T-helper 2 cell treated with Interferon-gamma antibody and Interleukin-4, amounts not matched to agents 100 ng/mL and 5 ng/mL, for 36 hours (primary cell): ENCODE measurements around the gene HOXA3. TPM values are rescaled to one million over a fixed set of nuclear protein-coding genes. Genes with fewer than 3 reads are reported as not detected.

Experiments used
- intact Hi-C: fragments of 100-400 bp; cut with micrococcal nuclease; formaldehyde crosslinking; loops from one replicate; pipeline ENCODE4 v1.15.1; 2023
- total RNA-seq: library from RNA; stranded (reverse); gene quantifications from 2 replicates; pipeline ENCODE4 v1.2.3, GENCODE V29; 2022

Gene HOXA3
- total RNA-seq, 1 donor from 2014 or later = not detected

DNA sequence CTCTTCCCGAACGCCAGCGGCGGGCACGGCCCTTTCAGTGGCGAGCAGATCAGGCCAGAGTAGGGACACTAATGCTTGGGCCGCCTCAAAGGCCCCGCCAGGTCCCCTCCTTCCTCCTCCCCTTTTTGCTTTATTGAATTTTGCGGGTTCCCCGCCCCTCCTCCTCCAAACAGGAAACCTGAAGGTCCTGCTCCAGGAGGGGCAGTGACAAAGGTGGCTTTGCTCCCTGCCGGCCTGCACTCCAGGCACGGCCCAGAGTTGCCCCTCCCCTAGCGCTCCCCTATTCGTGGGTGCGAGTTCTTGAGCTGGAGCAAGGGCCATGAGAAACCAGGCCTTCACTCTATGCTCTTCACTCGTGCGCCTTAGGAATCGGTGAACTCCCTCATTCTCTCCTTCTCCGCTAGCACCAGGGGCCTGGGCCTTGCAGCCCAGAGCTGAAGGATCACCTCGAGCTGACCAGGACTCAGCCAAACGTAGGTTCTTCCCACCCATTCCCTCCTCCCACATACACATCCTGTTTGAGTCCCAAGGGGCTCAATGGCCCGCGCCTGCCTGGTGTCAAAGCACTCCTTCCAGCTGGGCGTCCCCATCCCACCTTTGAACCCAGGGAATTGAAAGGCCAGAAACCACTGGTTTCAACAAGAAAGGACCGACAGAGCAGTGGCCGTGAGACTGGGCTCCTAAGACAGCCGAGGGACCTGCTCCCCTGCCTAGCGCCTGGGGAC lies 4.2 kb downstream of the HOXA3 start:
- intact Hi-C loops = no loop called here

GRCh38 chr7:27147199-27148030 lies 5.0 kb downstream of the HOXA3 start, which contains the start of gene HOXA6:
HOXA6 (minus strand) TSS chr7:27147774; CDS start chr7:27147749, 25 bp downstream.
- intact Hi-C loops = no loop called here

DNA sequence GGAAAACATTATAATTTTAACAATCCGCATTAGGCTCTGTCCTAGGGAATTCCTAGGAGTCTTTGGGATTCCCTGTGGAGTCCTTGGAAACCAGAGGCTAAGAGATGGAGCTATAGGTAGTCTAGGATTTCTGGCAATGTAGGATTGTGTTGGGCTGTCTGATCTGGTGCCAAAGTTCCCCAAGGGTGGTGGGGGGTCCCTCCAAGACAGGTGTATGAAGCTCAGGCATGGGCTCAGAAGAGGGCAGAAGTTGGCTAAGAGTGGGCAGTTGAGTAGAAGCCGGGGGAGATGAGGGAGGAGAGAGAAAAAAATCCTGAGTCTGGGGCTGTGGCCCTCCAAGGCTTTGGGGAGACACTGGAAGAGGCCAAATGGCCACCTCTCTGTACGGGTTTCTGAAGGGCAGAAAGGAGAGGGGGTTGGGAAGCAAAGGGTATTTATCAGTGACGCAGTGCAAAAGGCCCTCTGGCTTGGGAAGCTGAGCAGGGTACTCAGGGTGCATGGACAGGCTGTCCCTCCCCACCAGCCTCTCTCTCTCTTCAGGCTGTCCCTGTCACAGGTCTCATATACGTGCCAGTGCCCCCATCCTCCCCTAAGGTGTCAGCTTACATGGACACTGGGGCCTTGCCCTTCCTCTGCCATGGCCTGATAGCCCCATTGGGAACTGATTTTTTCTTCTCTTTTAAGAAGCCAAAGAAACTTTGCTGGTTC lies 5.7 kb downstream of the HOXA3 start:
- intact Hi-C loops = no loop called here

GRCh38 chr7:27145914-27146412 lies 6.4 kb downstream of the HOXA3 start:
- intact Hi-C loops = no loop called here

DNA sequence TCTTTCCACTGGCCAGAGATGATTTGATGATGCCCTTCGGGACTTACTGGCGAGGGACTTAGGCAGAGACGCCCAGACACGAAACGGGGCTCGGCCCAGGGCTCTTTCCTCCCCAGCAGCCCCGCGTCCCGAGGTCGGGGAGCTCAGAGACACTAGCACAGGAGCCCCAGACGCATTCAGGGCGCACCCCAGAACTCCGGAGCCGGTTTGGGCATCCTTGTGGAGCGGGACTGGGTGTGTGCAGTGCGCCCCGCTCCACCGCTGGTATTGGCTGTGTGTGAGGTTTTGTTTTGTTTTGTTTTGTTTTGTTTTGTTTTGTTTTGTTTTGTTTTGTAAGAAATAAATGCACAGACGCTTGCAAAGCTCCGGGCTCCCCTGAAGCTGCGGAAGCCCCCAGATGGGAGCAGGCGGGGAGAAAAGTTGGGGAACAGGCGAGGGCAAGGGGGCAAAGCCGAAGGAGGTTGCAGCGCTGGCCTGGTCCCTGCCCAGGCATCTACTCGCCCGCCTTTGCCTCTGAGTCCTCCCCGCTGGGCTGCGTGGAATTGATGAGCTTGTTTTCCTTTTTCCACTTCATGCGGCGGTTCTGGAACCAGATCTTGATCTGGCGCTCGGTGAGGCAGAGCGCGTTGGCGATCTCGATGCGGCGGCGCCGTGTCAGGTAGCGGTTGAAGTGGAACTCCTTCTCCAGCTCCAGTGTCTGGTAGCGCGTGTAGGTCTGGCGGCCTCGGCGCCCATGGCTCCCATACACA lies 7.0 kb downstream of the HOXA3 start:
- intact Hi-C loops = no loop called here

DNA sequence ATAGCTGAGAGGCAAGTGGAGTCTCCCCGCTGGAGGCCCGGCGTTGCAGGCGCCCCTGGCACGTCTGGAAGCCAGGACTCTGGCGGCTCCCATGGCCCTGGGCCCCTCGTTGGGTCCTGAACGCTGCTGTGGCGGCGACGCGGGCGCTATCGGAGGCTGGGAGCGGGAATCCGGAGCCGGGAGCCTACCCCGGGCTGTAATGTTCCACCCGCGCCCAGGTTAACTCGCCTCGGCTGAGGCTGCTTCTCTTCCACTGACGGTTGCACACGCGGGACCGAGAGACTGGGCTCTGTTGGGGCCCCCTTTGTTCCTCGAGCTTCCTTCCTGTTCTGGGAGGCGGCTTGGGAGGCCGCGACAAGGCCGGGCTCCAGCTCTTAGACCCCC lies 7.6 kb downstream of the HOXA3 start:
- intact Hi-C loops = no loop called here

DNA sequence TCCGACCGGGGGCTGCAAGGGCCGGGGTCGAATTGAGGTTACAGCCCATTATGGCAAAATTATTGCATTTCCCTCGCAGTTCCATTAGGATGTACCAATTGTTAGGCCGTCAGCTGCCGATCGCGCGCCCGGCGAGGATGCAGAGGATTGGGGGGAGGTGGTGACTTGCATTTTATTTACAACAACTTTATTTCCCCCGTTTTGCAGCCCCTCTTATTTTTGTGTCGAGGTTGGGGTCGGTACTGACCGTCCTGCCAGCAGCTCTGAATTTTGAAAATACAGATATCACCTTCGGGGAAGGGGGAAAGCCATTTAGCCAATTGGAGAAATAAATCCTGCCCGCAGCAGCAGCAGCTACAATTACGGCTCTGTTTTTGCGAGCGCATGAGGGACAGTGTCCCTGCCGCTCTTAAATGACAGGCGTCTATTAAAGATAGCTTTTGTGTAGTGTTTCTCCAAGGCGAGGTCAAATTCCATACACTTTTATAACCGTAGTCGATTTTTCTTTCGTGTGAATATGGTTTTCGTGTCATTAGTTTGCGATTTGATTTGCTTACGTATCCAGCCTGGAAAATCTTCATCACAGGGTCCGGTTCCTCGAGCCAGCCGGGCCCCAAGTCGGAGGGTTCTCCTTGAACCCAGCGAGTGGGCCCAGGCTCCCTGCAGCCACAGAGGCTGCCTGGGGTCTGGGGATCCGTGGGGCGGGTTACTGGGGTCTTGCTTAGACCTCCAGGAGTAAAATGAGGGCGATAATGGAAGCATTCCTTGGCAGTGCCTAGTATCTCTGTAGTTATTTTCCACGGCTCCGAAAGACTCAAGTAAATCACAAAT lies 8.2 kb downstream of the HOXA3 start:
- intact Hi-C loops = no loop called here

- intact Hi-C loops = no loop called here
Measured at GRCh38 chr7:27143023-27143949, 9.1 kb downstream of the HOXA3 start, which contains the start of gene HOXA5. HOXA5 (minus strand) TSS chr7:27143681; CDS start chr7:27143607, 74 bp downstream.

GRCh38 chr7:27142580-27143022 lies 9.8 kb downstream of the HOXA3 start:
- intact Hi-C loops = no loop called here

DNA sequence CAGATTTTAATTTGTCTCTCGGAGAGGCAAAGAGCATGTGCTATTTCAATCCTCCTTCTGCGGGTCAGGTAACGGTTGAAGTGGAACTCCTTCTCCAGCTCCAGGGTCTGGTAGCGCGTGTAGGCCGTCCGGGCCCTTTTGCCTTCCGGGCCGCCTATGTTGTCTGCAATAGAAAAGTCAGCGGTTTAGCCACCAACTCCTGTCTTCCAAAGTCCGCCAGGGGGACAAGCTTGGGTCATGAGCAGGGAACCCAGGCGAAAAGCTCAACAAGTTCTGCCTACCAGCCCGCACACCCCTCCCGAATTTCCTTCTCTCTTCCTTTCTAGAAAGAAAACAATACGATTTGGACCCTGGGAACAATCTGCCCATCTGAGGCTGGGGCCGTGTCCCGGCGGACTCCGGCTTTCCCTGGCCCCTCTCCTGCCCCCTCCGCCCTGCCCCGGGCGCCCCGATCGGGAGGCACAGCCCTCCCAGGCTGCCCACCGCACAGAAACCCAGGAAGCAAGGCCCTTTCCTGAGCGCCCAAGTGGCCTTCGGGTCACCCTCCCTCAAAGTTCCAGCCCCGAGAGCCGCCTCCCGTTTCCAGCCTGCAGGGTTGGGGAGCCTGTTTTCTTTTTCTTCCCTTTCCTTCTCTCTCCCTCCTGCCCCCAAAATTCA lies 10.3 kb downstream of the HOXA3 start:
- intact Hi-C loops = no loop called here

DNA sequence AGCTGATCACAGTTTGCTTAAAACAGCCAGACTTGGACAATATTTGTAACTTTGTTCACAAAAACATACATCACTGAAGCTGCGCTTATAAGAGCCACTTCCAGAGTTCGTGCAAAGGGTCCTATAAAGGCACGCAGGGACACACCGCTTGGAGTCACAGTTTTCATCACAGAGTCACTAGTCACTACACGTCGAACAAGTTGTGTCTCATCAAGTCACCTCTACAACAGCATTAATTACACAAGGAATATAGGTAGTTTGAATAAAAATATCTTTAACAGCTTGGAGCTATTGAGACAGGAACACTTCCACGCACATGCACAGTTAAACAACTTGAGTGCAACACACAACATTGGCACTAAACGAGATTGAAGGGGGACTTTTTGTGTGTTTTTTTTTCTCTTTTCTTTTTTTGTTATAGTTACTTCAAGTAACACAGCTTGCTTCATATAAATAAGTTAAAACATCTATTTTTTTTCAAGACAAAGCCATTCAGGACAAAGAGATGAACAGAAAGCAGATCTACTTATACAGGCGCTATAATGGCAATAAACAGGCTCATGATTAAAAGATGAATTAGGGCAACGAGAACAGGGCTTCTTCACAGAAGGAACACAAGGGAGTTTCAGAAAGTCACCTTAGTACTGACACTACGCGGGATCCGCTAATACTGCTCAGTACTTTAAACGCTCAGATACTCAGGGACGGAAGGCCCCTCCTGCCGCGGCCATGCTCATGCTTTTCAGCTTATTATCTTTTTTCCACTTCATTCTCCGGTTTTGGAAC lies 11.1 kb downstream of the HOXA3 start:
- intact Hi-C loops = no loop called here

GRCh38 chr7:27140126-27140857 lies 12.1 kb downstream of the HOXA3 start:
- intact Hi-C loops = no loop called here

DNA sequence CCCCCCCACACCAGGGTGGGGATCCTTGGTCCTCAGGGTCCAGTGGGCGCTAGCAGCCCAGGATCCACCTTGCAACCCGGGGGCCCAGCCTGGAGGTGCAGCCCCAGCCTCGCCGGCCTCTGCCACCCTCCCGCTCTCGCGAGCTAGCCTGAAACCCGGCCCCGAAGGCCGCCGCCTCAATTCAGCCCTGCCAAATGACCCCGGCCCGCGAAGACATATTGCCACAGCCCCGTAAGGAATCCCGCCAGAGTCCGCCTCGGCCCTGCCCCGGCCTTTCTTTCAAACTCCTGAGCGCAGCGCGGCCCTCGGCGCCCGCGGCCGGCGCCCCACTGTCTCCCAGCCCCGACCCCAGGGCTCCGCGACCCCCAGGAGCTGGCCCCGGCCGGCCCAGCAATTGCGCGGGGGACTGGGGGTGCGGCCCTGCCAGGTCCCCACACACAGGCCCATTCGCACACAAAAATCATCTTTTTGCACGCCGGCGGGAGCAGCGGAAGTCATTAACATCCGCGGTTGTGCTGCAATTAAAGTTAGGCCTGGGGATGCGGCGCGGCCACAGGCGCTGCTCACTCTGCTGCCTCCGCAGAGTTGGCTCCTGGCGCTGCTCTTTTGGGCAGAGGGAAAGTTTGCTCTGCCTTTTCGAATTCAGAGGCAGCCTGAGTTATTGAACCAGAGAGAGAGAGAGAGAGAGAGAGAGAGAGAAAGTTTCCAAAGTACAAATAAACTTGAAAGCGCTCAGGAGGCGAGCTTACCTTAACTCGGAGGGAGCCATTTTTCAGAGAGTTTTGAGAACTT lies 12.9 kb downstream of the HOXA3 start:
- intact Hi-C loops = no loop called here

DNA sequence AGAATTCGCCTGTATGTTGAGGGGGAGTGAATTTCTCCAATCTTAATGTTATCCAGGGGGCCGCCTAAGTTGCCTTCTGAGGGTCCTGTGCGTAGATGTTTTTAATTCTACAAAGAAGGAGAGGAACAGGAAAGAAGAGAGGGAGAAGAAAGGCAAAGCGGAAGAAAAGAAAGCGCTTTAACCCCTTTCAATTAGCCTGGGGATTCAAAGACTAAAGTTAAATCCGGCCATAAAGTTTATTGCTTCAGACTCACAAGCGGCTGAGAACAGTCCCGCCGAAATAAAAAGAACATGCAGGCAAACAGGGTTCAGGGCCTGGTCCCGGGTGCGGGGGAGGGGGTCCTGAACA lies 13.4 kb downstream of the HOXA3 start:
- intact Hi-C loops = no loop called here

DNA sequence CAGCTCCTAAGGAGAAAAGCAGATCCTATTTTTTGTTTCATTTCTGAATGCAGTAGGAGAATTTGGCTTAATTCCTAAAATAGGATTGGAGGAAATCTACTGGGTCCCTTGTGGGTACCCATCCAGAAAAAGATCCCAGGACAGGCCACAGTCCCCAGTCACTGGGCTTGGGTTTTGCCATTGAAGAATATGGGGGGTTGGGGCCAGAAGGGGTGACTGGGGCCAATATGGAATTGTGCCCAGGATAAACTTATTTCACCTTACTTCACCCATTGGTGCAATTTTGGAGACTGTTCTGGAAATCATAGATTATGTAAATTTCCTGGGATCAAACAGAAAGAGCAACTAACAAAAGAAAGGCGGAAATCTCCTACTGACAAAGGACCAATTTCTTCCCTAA lies 13.9 kb downstream of the HOXA3 start:
- intact Hi-C loops = no loop called here

DNA sequence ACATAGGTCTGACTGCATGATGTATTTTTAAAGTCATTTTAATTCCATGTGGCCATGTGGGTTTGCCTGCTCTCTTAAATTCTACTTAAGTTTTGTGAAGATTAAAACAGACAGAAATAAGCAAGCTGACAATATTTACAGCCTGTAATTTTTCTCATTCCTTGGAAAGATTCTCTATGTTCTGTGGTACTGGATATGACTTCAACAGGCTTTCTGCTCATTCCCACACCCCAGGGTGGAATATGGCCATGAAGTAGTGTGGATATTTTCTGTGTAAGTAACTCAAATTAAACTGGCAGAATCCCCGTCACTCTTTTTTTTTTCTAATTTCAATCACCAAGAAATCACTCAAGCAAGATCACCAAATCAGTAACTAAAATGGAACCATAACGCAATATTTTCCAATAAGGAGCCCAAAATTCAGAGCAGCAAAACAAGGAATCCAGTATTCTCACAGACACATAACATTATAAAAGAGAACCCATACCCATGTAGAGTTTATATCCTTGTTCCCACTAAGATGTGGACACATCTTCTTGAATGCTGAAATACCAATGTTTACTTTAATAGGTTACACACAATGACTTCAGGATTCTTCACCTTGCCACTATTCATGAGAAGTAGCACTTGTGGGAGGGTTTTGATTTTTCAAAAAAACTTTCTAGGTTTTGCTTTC lies 14.6 kb downstream of the HOXA3 start:
- intact Hi-C loops = no loop called here
